Tibial artery (tissue), 4 donors: Measurements from ENCODE around the gene QPRT.

Source experiments
- DNase-seq, 2 donors: peaks; one replicate each; pipeline ENCODE4 v3.0.0-alpha.2; 2019
- H3K27ac ChIP-seq, 2 donors: fragments of 200-600 bp; sonication (generic) in 1 of 2; 1 replicate in 1 of 2; 2 replicates in 1 of 2; pipeline ENCODE4 v1.5.1; 2018 to 2019; ENCODE audit warnings: mild to moderate bottlenecking in 1 of 2
- H3K27me3 ChIP-seq, 2 donors: fragments of 200-600 bp; sonication (generic) in 1 of 2; one replicate each; pipeline versions ENCODE4 v1.5.1 to v1.6.0; 2016 to 2019
- H3K36me3 ChIP-seq, 3 donors: fragments of 200-600 bp; sonication (generic) in 2 of 3; one replicate each; pipeline ENCODE4 v1.5.1; 2016 to 2019; ENCODE audit warnings: mild to moderate bottlenecking in 2 of 3
- H3K4me1 ChIP-seq, 4 donors: fragments of 200-600 bp; sonication (generic) in 2 of 4; 1 replicate in 3 of 4; 2 replicates in 1 of 4; pipeline ENCODE4 v1.5.1; 2016 to 2019
- H3K4me3 ChIP-seq, 2 donors: fragments of 200-600 bp; sonication (generic) in 1 of 2; 1 replicate in 1 of 2; 2 replicates in 1 of 2; pipeline ENCODE4 v1.5.1; 2018 to 2019; ENCODE audit warnings: mild to moderate bottlenecking in 2 of 2
- H3K9me3 ChIP-seq, 3 donors: fragments of 200-600 bp; sonication (generic) in 1 of 3; one replicate each; pipeline ENCODE4 v1.5.1; 2016 to 2019
- intact Hi-C: fragments of 100-400 bp; cut with DNase I; formaldehyde crosslinking; loops from one replicate; pipeline ENCODE4 v1.15.0; 2023; ENCODE audit warnings: low total_unique reads
- TF ChIP-seq, protein P1 (sequence below), 2 experiments: fragments of 200-600 bp in 1 of 2; fragments of 450-650 bp in 1 of 2; IDR thresholded peaks; one replicate each; pipeline ENCODE4 v1.5.1; 2017 to 2019; ENCODE audit warnings: antibody characterized with exemption in 2 of 2, mild to moderate bottlenecking in 1 of 2, moderate library complexity in 1 of 2

Gene QPRT

DNA sequence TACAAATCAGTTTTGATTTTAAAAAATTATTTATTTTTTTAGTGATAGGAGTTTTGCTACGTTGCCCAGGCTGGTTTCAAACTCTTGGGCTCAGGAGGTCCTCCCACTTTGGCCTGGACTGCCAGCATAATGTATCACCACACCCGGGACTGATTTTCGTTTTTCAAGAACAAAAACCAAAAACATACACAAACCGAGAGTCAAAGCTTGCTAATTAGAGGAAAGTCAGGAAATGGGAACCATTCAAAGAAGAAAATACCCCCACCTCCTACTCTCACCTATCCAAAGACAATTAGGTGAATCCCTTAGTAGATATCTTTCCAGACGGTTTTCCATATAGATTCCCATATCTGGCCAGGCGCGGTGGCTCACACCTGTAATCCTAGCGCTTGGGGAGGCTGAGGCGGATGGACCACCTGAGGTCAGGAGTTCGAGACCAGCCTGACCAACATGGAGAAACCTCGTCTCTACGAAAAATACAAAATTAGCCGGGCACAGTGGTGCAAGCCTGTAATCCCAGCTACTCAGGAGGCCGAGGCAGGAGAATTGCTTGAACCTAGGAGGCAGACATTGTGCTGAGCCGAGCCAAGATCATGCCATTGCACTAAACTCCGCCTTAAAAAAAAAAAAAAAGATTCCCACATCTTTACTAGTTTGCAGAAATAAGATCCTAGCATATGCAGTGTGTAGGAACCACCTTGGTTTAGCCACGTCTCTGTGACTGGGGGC is 16.8 kb upstream of the QPRT start:
- DNase-seq = no peak
- Histone ChIP-seq H3K27ac (no peak overlapping the region), H3K9me3 (no peaks in the 10 kb centered on the region), H3K4me3 (no peak overlapping the region), H3K4me1 (peaks cover 0 to 7% (median 3%) of the 10 kb centered on the region in 4 donors), H3K27me3 (peaks cover 0 to 42% of the 10 kb centered on the region in 2 donors), H3K36me3 (no peaks in the 10 kb centered on the region)
- intact Hi-C loops = no loop called here
- TF ChIP-seq, protein P1, sequence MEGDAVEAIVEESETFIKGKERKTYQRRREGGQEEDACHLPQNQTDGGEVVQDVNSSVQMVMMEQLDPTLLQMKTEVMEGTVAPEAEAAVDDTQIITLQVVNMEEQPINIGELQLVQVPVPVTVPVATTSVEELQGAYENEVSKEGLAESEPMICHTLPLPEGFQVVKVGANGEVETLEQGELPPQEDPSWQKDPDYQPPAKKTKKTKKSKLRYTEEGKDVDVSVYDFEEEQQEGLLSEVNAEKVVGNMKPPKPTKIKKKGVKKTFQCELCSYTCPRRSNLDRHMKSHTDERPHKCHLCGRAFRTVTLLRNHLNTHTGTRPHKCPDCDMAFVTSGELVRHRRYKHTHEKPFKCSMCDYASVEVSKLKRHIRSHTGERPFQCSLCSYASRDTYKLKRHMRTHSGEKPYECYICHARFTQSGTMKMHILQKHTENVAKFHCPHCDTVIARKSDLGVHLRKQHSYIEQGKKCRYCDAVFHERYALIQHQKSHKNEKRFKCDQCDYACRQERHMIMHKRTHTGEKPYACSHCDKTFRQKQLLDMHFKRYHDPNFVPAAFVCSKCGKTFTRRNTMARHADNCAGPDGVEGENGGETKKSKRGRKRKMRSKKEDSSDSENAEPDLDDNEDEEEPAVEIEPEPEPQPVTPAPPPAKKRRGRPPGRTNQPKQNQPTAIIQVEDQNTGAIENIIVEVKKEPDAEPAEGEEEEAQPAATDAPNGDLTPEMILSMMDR (IDR thresholded peaks at IDR 0.05) = no peak

DNA sequence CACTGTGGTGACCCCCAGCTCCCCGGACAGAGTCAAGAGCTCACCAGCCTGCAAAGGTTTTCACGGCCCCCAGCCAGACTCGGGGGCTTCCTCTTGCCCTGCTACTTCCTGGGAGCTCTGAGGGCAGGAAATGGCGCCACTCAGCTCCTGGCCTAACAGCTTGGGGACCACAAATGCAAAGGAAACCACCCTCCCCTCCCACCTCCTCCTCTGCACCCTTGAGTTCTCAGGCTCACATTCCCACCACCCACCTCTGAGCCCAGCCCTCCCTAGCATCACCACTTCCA is 16.3 kb upstream of the QPRT start:
- H3K4me1 ChIP-seq = peaks cover 0 to 7% (median 3%) of the 10 kb centered on the region in 4 donors
- TF ChIP-seq, protein P1 (IDR thresholded peaks at IDR 0.05) = no peak
- no peaks in the 10 kb centered on the region for H3K9me3 ChIP-seq
- H3K4me3 ChIP-seq = no peak overlapping the region
- H3K27me3 ChIP-seq = peaks cover 0 to 42% of the 10 kb centered on the region in 2 donors
- H3K27ac ChIP-seq = no peak overlapping the region
- intact Hi-C loops = no loop called here
- H3K36me3 ChIP-seq = no peaks in the 10 kb centered on the region
- DNase-seq = no peak

DNA sequence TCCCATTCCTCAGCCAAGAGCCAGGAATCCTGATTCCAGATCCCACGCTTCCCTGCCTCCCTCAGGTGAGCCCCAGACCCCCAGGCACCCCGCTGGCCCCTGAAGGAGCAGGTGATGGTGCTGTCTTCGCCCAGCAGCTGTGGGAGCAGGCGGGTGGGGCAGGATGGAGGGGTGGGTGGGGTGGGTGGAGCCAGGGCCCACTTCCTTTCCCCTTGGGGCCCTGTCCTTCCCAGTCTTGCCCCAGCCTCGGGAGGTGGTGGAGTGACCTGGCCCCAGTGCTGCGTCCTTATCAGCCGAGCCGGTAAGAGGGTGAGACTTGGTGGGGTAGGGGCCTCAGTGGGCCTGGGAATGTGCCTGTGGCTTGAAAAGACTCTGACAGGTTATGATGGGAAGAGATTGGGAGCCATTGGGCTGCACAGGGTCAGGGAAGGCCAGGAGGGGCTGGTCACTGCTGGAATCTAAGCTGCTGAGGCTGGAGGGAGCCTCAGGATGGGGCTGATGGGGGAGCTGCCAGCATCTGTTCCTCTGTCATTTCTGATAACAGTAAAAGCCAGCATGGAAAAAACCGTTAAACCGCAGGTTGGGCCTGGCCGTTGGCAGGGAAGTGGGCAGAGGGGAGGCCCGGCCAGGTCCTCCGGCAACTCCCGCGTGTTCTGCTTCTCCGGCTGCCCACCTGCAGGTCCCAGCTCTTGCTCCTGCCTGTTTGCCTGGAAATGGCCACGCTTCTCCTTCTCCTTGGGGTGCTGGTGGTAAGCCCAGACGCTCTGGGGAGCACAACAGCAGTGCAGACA is 15.8 kb upstream of the QPRT start, which contains the start of gene SPN:
TSS of gene SPN (plus strand) at position 232 of the 791 bp plus-strand sequence. CDS start at position 714, 482 bp downstream.
- Histone ChIP-seq H3K27ac (no peak within 1 kb of the TSS), H3K4me3 (peak within 1 kb of the TSS in 1 of 2 donors; percentile 11)
- TF ChIP-seq, protein P1 (IDR thresholded peaks at IDR 0.05) = no peak

DNA sequence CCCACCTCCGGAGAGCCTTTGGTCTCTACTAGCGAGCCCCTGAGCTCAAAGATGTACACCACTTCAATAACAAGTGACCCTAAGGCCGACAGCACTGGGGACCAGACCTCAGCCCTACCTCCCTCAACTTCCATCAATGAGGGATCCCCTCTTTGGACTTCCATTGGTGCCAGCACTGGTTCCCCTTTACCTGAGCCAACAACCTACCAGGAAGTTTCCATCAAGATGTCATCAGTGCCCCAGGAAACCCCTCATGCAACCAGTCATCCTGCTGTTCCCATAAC is 15.2 kb upstream of the QPRT start:
- H3K27ac ChIP-seq = no peak overlapping the region
- intact Hi-C loops = no loop called here
- H3K4me1 ChIP-seq = peaks cover 0 to 7% (median 3%) of the 10 kb centered on the region in 4 donors
- no peak for DNase-seq
- TF ChIP-seq, protein P1 (IDR thresholded peaks at IDR 0.05) = no peak
- no peaks in the 10 kb centered on the region for H3K36me3 ChIP-seq
- H3K9me3 ChIP-seq = no peaks in the 10 kb centered on the region
- peaks cover 0 to 42% of the 10 kb centered on the region in 2 donors for H3K27me3 ChIP-seq
- H3K4me3 ChIP-seq = peak overlapping the region in 1 of 2 donors; percentile 11

More for the DNA sequence above, 15.8 kb upstream of the QPRT start, which contains the start of gene SPN:
- Histone ChIP-seq H3K4me1 (peaks cover 0 to 7% (median 3%) of the 10 kb centered on the region in 4 donors), H3K27me3 (peaks cover 0 to 42% of the 10 kb centered on the region in 2 donors), H3K9me3 (no peaks in the 10 kb centered on the region), H3K36me3 (no peaks in the 10 kb centered on the region)
- intact Hi-C loops = no loop called here
- DNase-seq = no peak

DNA sequence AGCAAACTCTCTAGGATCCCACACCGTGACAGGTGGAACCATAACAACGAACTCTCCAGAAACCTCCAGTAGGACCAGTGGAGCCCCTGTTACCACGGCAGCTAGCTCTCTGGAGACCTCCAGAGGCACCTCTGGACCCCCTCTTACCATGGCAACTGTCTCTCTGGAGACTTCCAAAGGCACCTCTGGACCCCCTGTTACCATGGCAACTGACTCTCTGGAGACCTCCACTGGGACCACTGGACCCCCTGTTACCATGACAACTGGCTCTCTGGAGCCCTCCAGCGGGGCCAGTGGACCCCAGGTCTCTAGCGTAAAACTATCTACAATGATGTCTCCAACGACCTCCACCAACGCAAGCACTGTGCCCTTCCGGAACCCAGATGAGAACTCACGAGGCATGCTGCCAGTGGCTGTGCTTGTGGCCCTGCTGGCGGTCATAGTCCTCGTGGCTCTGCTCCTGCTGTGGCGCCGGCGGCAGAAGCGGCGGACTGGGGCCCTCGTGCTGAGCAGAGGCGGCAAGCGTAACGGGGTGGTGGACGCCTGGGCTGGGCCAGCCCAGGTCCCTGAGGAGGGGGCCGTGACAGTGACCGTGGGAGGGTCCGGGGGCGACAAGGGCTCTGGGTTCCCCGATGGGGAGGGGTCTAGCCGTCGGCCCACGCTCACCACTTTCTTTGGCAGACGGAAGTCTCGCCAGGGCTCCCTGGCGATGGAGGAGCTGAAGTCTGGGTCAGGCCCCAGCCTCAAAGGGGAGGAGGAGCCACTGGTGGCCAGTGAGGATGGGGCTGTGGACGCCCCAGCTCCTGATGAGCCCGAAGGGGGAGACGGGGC is 14.7 kb upstream of the QPRT start:
- peaks cover 0 to 42% of the 10 kb centered on the region in 2 donors for H3K27me3 ChIP-seq
- DNase-seq = no peak
- no peak overlapping the region for H3K27ac ChIP-seq

More for the DNA sequence above, 14.7 kb upstream of the QPRT start:
- Histone ChIP-seq H3K36me3 (no peaks in the 10 kb centered on the region), H3K9me3 (no peaks in the 10 kb centered on the region), H3K4me1 (peaks cover 0 to 7% (median 3%) of the 10 kb centered on the region in 4 donors), H3K4me3 (peak overlapping the region in 1 of 2 donors; percentile 3)
- TF ChIP-seq, protein P1 (IDR thresholded peaks at IDR 0.05) = no peak
- intact Hi-C loops = no loop called here
